ENCODE data around the gene APEH.

- TF ChIP-seq EZH2 (IDR thresholded peaks at IDR 0.05; ENCODE audit: low read length, missing control alignments): no peak
- no peak for TF ChIP-seq CTCF (conservative IDR thresholded peaks at IDR 0.05 in 1 of 2, IDR thresholded peaks at IDR 0.05 in 1 of 2; ENCODE audit: low read depth in 1 of 2, low read length in 2 of 2)
Observed at GRCh38 chr3:49654955-49655556, 19.1 kb upstream of the APEH start.

Measured in fibroblast of lung (primary cell).